AG09309 (cell line): Measurements from ENCODE around the gene DGKB.
A peak's percentile ranks its signal among the peaks of the same experiment; 100 is the strongest.
"Not testable (repeated sequence)": the region's sequence is repeated elsewhere in the genome, so short reads cannot be mapped to it uniquely, and the experiment has no call there.

Experiments
- DNase-seq: peaks from one replicate; pipeline ENCODE4 v3.0.0-alpha.2; 2010; ENCODE audit warnings: low read depth
- H3K4me3 ChIP-seq: 2 replicates; pipeline ENCODE4 v1.5.1; 2011; ENCODE audit warnings: mild to moderate bottlenecking, low read depth, low read length, moderate library complexity; ENCODE audit not compliant: control insufficient read depth
- CTCF ChIP-seq: IDR thresholded peaks from 2 replicates; pipeline ENCODE4 v1.5.1; 2011; ENCODE audit warnings: mild to moderate bottlenecking, low read depth, low read length, inconsistent platforms; ENCODE audit not compliant: insufficient read depth, control insufficient read depth; ENCODE audit errors: missing control alignments

DGKB gene

GRCh38 chr7:14478834-14479510, 423.6 kb downstream of the DGKB start:
- DNase-seq = no peak
- H3K4me3 ChIP-seq = no peak overlapping the region
- TF ChIP-seq CTCF = no peak

- DNase-seq, H3K4me3 ChIP-seq: not testable (repeated sequence)
Measured at GRCh38 chr7:14461716-14462115, 440.8 kb downstream of the DGKB start.

GRCh38 chr7:14458846-14459245, 443.7 kb downstream of the DGKB start:
- DNase-seq, H3K4me3 ChIP-seq: not testable (repeated sequence)

GRCh38 chr7:14457568-14458453, 444.7 kb downstream of the DGKB start:
- TF ChIP-seq CTCF = peak; percentile 82
- DNase-seq = peak; percentile 57
- no peak overlapping the region for H3K4me3 ChIP-seq

GRCh38 chr7:14449291-14449690, 453.3 kb downstream of the DGKB start:
- DNase-seq = no peak
- no peak for TF ChIP-seq CTCF
- H3K4me3 ChIP-seq = no peak overlapping the region

- no peak overlapping the region for H3K4me3 ChIP-seq
- DNase-seq = no peak
- no peak for TF ChIP-seq CTCF
Measured at GRCh38 chr7:14446829-14447228, 455.7 kb downstream of the DGKB start.

- H3K4me3 ChIP-seq = no peak overlapping the region
- no peak for TF ChIP-seq CTCF
- no peak for DNase-seq
Measured at GRCh38 chr7:14446219-14446618, 456.3 kb downstream of the DGKB start.
